ENCODE results near the gene ABHD8.
A peak's percentile ranks its signal among the peaks of the same experiment; 100 is the strongest.

ABHD8 gene

DNA sequence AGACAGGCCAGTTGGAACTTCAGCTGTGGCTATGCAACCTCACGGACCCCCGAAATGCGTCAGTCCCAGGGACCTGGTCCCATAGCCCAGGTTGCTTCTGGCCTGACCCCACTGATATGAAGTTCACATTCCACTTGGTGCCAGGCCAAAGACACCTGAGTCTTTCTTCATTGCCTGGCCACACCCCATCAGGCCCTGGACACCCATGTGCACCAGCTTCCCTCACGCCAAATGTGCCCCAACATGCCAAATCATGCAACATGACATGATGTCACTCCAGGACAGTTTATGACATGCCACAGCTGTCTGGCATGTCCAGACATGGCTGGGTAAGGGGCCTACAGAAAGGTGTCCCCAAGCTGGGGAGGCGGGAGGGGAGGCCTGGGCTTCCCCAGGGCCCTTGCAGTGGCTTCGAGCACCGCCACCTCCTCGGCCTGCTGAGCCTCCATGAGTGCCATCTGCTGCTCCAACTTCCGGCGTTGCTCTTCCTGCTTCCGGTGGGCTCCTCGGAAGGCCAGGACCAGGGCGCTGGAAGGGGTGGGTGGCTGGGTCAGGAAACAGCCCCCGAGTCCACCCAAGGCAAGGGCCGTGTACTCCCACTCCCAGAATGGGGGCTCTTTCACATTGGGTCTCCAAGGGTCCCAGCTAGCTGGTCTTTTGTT lies 53.2 kb downstream of the ABHD8 start:
- peak overlapping the region; percentile 44 for H2AK5ac ChIP-seq (ENCODE audit: low read length)
- no CpG with 5 or more reads among the region's 15 CpGs for WGBS (ENCODE audit: extremely low coverage, insufficient coverage, insufficient read length)
- H4K91ac ChIP-seq (ENCODE audit: low read depth, low read length): peak overlapping the region; percentile 97
- peaks cover 29 to 36% of the 10 kb centered on the region in 2 experiments for H3K4me1 ChIP-seq (ENCODE audit: control insufficient read depth in 1 of 2, insufficient read depth in 2 of 2, low read length in 2 of 2)
- peak overlapping the region; percentile 49 for H3K27ac ChIP-seq (ENCODE audit: low read depth, low read length)
- H3K79me1 ChIP-seq (ENCODE audit: low read length): peaks cover 45% of the 10 kb centered on the region
- H3K4ac ChIP-seq (ENCODE audit: low read depth, low read length): peak overlapping the region; percentile 43
- peak overlapping the region; percentile 93 for H2BK120ac ChIP-seq (ENCODE audit: insufficient read depth, low read length, poor library complexity)
- no peak overlapping the region for H3K9ac ChIP-seq (ENCODE audit: low read length)
- H4K12ac ChIP-seq (ENCODE audit: low read depth, low read length): peak overlapping the region; percentile 54
- no peaks in the 10 kb centered on the region for H3K9me3 ChIP-seq (ENCODE audit: insufficient read depth, low read depth, low read length)
- H3K79me2 ChIP-seq (ENCODE audit: control insufficient read depth, insufficient read depth, low read length, poor library complexity): peaks cover 21% of the 10 kb centered on the region
- DNase-seq: no peak
- H2AFZ ChIP-seq (ENCODE audit: insufficient read depth, low read length, poor library complexity): peak overlapping the region; percentile 3
- H2BK12ac ChIP-seq (ENCODE audit: low read length): peak overlapping the region; percentile 83
- H4K8ac ChIP-seq (ENCODE audit: low read depth, low read length): peak overlapping the region; percentile 50
- no peak overlapping the region for H3K4me2 ChIP-seq (ENCODE audit: low read length)
- H3K4me3 ChIP-seq (ENCODE audit: low read depth, low read length): no peak overlapping the region
- no peaks in the 10 kb centered on the region for H3K27me3 ChIP-seq (ENCODE audit: insufficient read depth, low read length)
- H3K23ac ChIP-seq (ENCODE audit: low read length): no peak overlapping the region
- peak overlapping the region; percentile 39 for H3K18ac ChIP-seq (ENCODE audit: low read length)
- peak overlapping the region; percentile 94 for H2BK5ac ChIP-seq (ENCODE audit: low read depth, low read length, poor library complexity)
- no peaks in the 10 kb centered on the region for H3K36me3 ChIP-seq (ENCODE audit: control insufficient read depth in 1 of 2, insufficient read depth in 2 of 2, low read length in 2 of 2)
- peak overlapping the region; percentile 89 for H3K14ac ChIP-seq (ENCODE audit: low read length)

DNA sequence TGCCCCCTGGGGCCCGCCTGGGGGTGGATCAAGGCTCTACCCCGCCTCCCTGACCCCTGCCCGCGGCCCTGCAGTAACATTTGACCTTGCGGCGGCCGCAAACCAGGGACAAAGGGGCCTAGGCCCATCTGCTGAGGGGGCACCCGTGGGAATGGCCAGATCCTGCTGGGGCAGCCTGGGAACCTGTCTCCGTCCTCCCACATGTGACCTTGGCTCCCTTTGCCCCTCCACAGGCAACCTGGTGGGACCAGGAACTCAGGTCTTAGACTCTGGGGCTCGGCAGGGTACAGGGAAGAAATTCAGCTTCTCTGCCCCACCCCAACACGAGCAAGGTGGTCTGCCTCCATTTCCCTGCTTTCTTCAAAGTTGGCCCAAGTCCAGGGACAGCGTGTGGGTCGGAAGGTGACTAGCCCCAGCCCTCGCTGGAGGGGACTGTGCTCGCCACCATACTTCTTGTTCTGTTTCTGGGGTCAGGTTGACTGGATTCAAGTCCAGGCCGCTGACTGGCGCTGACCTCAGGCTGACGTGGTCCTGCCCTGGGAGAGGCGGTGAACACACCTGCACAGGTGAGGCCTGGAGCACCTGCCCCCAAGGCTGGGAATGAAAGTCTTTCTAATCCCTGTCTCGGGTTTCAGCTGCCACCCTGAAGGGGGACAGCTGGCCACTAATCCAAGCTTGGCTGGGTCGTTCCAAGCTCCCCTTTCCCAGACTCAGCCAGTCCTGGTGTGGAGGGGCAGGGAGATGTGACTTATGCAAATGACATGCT lies 55.0 kb downstream of the ABHD8 start:
- no peaks in the 10 kb centered on the region for H3K27me3 ChIP-seq (ENCODE audit: insufficient read depth, low read length)
- peaks cover 63% of the 10 kb centered on the region for H3K79me1 ChIP-seq (ENCODE audit: low read length)
- peak; percentile 55 to 60 for DNase-seq
- peaks cover 5% of the 10 kb centered on the region for H3K9me3 ChIP-seq (ENCODE audit: insufficient read depth, low read depth, low read length)
- peak overlapping the region; percentile 8 for H2AFZ ChIP-seq (ENCODE audit: insufficient read depth, low read length, poor library complexity)
- no peaks in the 10 kb centered on the region for H3K36me3 ChIP-seq (ENCODE audit: control insufficient read depth in 1 of 2, insufficient read depth in 2 of 2, low read length in 2 of 2)
- no peak overlapping the region for H3K9ac ChIP-seq (ENCODE audit: low read length)
- H3K18ac ChIP-seq (ENCODE audit: low read length): peak overlapping the region; percentile 79
- H3K4me1 ChIP-seq (ENCODE audit: control insufficient read depth in 1 of 2, insufficient read depth in 2 of 2, low read length in 2 of 2): peaks cover 29 to 34% of the 10 kb centered on the region in 2 experiments
- peak overlapping the region; percentile 77 for H4K8ac ChIP-seq (ENCODE audit: low read depth, low read length)
- H3K79me2 ChIP-seq (ENCODE audit: control insufficient read depth, insufficient read depth, low read length, poor library complexity): peaks cover 39% of the 10 kb centered on the region
- peak overlapping the region; percentile 84 for H3K4ac ChIP-seq (ENCODE audit: low read depth, low read length)
- H4K12ac ChIP-seq (ENCODE audit: low read depth, low read length): peak overlapping the region; percentile 20
- H3K4me3 ChIP-seq (ENCODE audit: low read depth, low read length): no peak overlapping the region
- peak overlapping the region; percentile 70 for H2AK5ac ChIP-seq (ENCODE audit: low read length)
- H3K4me2 ChIP-seq (ENCODE audit: low read length): peak overlapping the region; percentile 23
- H2BK12ac ChIP-seq (ENCODE audit: low read length): peak overlapping the region; percentile 94
- peak overlapping the region; percentile 85 for H2BK120ac ChIP-seq (ENCODE audit: insufficient read depth, low read length, poor library complexity)
- H2BK5ac ChIP-seq (ENCODE audit: low read depth, low read length, poor library complexity): peak overlapping the region; percentile 89
- peak overlapping the region; percentile 97 for H4K91ac ChIP-seq (ENCODE audit: low read depth, low read length)
- H3K14ac ChIP-seq (ENCODE audit: low read length): peak overlapping the region; percentile 96
- no peak overlapping the region for H3K23ac ChIP-seq (ENCODE audit: low read length)
- no CpG with 5 or more reads among the region's 21 CpGs for WGBS (ENCODE audit: extremely low coverage, insufficient coverage, insufficient read length)
- peak overlapping the region; percentile 100 for H3K27ac ChIP-seq (ENCODE audit: low read depth, low read length)

DNA sequence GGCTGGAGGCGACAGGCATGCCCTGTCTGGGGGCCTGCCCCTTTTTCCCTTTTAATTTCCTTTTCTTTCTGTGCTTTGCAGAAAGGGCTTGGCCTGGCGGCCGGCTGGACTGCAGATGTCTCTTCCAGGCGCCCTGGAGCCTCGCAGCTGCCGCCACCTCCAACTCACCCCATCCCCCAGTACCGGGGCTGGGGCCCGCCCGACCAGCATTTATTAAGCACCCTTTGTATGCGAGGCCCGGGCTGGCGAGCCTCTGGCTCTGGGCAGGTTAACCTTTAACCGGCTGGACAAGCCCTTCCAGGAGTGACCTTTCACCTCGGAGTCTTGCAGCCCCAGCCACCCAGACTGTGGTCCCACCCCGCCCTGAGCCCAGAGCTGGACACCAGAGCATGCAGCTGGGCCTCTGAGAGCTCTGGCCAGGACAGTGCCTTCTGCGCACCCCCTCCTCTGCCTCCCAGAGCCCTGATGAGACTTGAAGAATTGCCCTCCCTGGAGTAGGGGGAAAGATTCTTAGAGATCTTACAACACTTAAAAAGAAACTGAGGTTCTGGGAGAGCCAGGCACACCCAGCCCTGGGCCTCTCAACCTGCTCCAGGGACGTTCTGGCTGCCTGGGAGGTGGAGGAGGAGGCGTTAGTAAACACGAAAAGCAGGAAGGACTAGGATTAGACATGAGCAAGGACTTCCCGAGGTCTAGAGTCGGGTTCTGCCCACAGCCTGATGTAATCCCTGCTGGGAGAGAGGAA lies 56.4 kb downstream of the ABHD8 start:
- H2AFZ ChIP-seq (ENCODE audit: insufficient read depth, low read length, poor library complexity): peak overlapping the region; percentile 4
- H2BK120ac ChIP-seq (ENCODE audit: insufficient read depth, low read length, poor library complexity): peak overlapping the region; percentile 85
- peak overlapping the region; percentile 88 for H2AK5ac ChIP-seq (ENCODE audit: low read length)

DNA sequence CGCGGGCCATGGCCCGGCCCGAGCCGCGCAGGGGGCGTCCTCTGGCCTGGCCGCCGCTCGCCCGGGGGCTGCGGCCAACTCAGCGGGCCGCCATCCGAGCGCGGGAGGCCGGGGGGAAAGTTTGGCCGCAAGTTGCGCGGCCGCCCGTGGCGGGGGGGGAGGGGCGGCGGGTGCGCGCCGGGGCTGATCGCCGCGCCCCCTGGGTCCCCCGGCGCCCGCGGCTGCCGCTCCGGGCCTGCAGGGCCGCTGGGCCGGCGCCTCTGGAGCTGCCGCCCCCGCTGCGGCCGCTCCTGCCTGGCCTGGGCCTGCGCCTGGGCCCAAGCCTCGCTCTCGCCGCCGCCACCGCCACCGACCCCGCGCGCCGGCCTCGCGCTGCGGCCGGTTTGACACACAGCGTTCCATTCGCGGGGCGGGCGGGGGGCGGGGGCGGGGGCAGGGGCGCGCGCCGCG lies 57.7 kb downstream of the ABHD8 start, which contains the start of gene NR2F6:
Gene NR2F6, minus strand, starts transcription at position 385 of the 450 bp plus-strand sequence. CDS start 699 bp downstream, outside the sequence.
- Histone ChIP-seq H3K4me1 (ENCODE audit: control insufficient read depth in 1 of 2, insufficient read depth in 2 of 2, low read length in 2 of 2) (peaks cover 38 to 47% of the 10 kb centered on the region in 2 experiments), H3K9ac (ENCODE audit: low read length) (peak within 1 kb of the TSS; percentile 95), H3K9me3 (ENCODE audit: insufficient read depth, low read depth, low read length) (peaks cover 5% of the 10 kb centered on the region), H2BK12ac (ENCODE audit: low read length) (peak within 1 kb of the TSS; percentile 94), H3K4me2 (ENCODE audit: low read length) (peak within 1 kb of the TSS; percentile 89), H2AFZ (ENCODE audit: insufficient read depth, low read length, poor library complexity) (peak within 1 kb of the TSS; percentile 55), H4K8ac (ENCODE audit: low read depth, low read length) (peak within 1 kb of the TSS; percentile 89), H2AK5ac (ENCODE audit: low read length) (peak within 1 kb of the TSS; percentile 51), H4K12ac (ENCODE audit: low read depth, low read length) (peak within 1 kb of the TSS; percentile 91), H3K36me3 (ENCODE audit: control insufficient read depth in 1 of 2, insufficient read depth in 2 of 2, low read length in 2 of 2) (peaks cover 9 to 10% of the 10 kb centered on the region in 2 experiments), H3K79me1 (ENCODE audit: low read length) (peaks cover 67% of the 10 kb centered on the region), H2BK5ac (ENCODE audit: low read depth, low read length, poor library complexity) (peak within 1 kb of the TSS; percentile 94), H4K91ac (ENCODE audit: low read depth, low read length) (peak within 1 kb of the TSS; percentile 98), H3K4me3 (ENCODE audit: low read depth, low read length) (peak within 1 kb of the TSS; percentile 95), H3K4ac (ENCODE audit: low read depth, low read length) (peak within 1 kb of the TSS; percentile 95), H3K18ac (ENCODE audit: low read length) (peak within 1 kb of the TSS; percentile 92), H3K27me3 (ENCODE audit: insufficient read depth, low read length) (no peaks in the 10 kb centered on the region), H3K79me2 (ENCODE audit: control insufficient read depth, insufficient read depth, low read length, poor library complexity) (peaks cover 57% of the 10 kb centered on the region), H3K23ac (ENCODE audit: low read length) (no peak within 1 kb of the TSS), H3K27ac (ENCODE audit: low read depth, low read length) (peak within 1 kb of the TSS; percentile 100), H3K14ac (ENCODE audit: low read length) (peak within 1 kb of the TSS; percentile 96), H2BK120ac (ENCODE audit: insufficient read depth, low read length, poor library complexity) (peak within 1 kb of the TSS; percentile 85)
- WGBS (ENCODE audit: extremely low coverage, insufficient coverage, insufficient read length): no CpG with 5 or more reads among the region's 72 CpGs
- no peak for DNase-seq

More for the DNA sequence above, 56.4 kb downstream of the ABHD8 start:
- peak overlapping the region; percentile 89 for H3K4me2 ChIP-seq (ENCODE audit: low read length)
- H2BK12ac ChIP-seq (ENCODE audit: low read length): peak overlapping the region; percentile 94
- H3K27me3 ChIP-seq (ENCODE audit: insufficient read depth, low read length): no peaks in the 10 kb centered on the region
- peak overlapping the region; percentile 96 for H3K14ac ChIP-seq (ENCODE audit: low read length)
- no peaks in the 10 kb centered on the region for H3K36me3 ChIP-seq (ENCODE audit: control insufficient read depth in 1 of 2, insufficient read depth in 2 of 2, low read length in 2 of 2)
- peak overlapping the region; percentile 91 for H3K18ac ChIP-seq (ENCODE audit: low read length)
- peak overlapping the region; percentile 75 for H4K12ac ChIP-seq (ENCODE audit: low read depth, low read length)
- DNase-seq: peak; percentile 48 to 66
- no peak overlapping the region for H3K9ac ChIP-seq (ENCODE audit: low read length)
- peaks cover 5% of the 10 kb centered on the region for H3K9me3 ChIP-seq (ENCODE audit: insufficient read depth, low read depth, low read length)
- H2BK5ac ChIP-seq (ENCODE audit: low read depth, low read length, poor library complexity): peak overlapping the region; percentile 89
- peak overlapping the region; percentile 77 for H4K8ac ChIP-seq (ENCODE audit: low read depth, low read length)
- no peak overlapping the region for H3K4me3 ChIP-seq (ENCODE audit: low read depth, low read length)
- H3K79me1 ChIP-seq (ENCODE audit: low read length): peaks cover 68% of the 10 kb centered on the region
- H3K79me2 ChIP-seq (ENCODE audit: control insufficient read depth, insufficient read depth, low read length, poor library complexity): peaks cover 49% of the 10 kb centered on the region
- no CpG with 5 or more reads among the region's 21 CpGs for WGBS (ENCODE audit: extremely low coverage, insufficient coverage, insufficient read length)
- H3K4ac ChIP-seq (ENCODE audit: low read depth, low read length): peak overlapping the region; percentile 84
- H3K23ac ChIP-seq (ENCODE audit: low read length): no peak overlapping the region
- peak overlapping the region; percentile 100 for H3K27ac ChIP-seq (ENCODE audit: low read depth, low read length)
- peaks cover 38 to 45% of the 10 kb centered on the region in 2 experiments for H3K4me1 ChIP-seq (ENCODE audit: control insufficient read depth in 1 of 2, insufficient read depth in 2 of 2, low read length in 2 of 2)
- peak overlapping the region; percentile 97 for H4K91ac ChIP-seq (ENCODE audit: low read depth, low read length)

Measured in trophoblast cell (in vitro differentiated cells and primary cell).